ENCODE results near the gene NCOA6.

Gene NCOA6

GRCh38 chr20:34825530-34826362, at the start of gene NCOA6:
NCOA6 (minus strand) TSS chr20:34825651; CDS start chr20:34782355, 43,296 bp downstream.
- DNase-seq, result peak; percentile 76

- DNase-seq, result no peak
Observed at GRCh38 chr20:34874094-34874654, 48.7 kb upstream of the NCOA6 start.

- DNase-seq, result no peak
Observed at GRCh38 chr20:34873583-34874093, 48.2 kb upstream of the NCOA6 start.

GRCh38 chr20:34872622-34873224, 47.3 kb upstream of the NCOA6 start, which contains the start of gene GGT7:
GGT7 (minus strand) TSS chr20:34872856; CDS start chr20:34872815, 41 bp downstream.
- DNase-seq, result peak; percentile 78

GRCh38 chr20:34871966-34872621, 46.6 kb upstream of the NCOA6 start:
- DNase-seq, result no peak

- no peak for DNase-seq
Observed at GRCh38 chr20:34871320-34871926, 46.0 kb upstream of the NCOA6 start.

- DNase-seq, result no peak
Observed at GRCh38 chr20:34864216-34864615, 38.8 kb upstream of the NCOA6 start.

GRCh38 chr20:34863421-34863965, 38.0 kb upstream of the NCOA6 start:
- DNase-seq, result no peak

GRCh38 chr20:34862724-34863123, 37.3 kb upstream of the NCOA6 start:
- DNase-seq, result no peak

- no peak for DNase-seq
Observed at GRCh38 chr20:34861386-34862084, 36.1 kb upstream of the NCOA6 start.

- no peak for DNase-seq
Observed at GRCh38 chr20:34859826-34860545, 34.5 kb upstream of the NCOA6 start.

GRCh38 chr20:34859367-34859766, 33.9 kb upstream of the NCOA6 start:
- DNase-seq, result no peak

GRCh38 chr20:34852298-34852697, 26.8 kb upstream of the NCOA6 start:
- DNase-seq, result no peak

GRCh38 chr20:34850969-34851368, 25.5 kb upstream of the NCOA6 start:
- DNase-seq, result no peak

- DNase-seq, result no peak
Observed at GRCh38 chr20:34849778-34850177, 24.3 kb upstream of the NCOA6 start.

GRCh38 chr20:34848597-34848996, 23.1 kb upstream of the NCOA6 start:
- DNase-seq, result no peak

GRCh38 chr20:34843421-34843820, 18.0 kb upstream of the NCOA6 start:
- no peak for DNase-seq

- no peak for DNase-seq
Observed at GRCh38 chr20:34842143-34842542, 16.7 kb upstream of the NCOA6 start.

- no peak for DNase-seq
Observed at GRCh38 chr20:34834459-34834893, 9.0 kb upstream of the NCOA6 start.

- DNase-seq, result no peak
Observed at GRCh38 chr20:34831936-34832335, 6.5 kb upstream of the NCOA6 start.

GRCh38 chr20:34829191-34829590, 3.7 kb upstream of the NCOA6 start:
- DNase-seq, result no peak
